H1 (cell line): ENCODE results near the gene GJC2. TPM values are rescaled to one million over a fixed set of nuclear protein-coding genes. Genes with fewer than 3 reads are reported as not detected.

Source experiments
- PHF8 ChIP-seq: fragments of 200-600 bp; sonication (generic); conservative IDR thresholded peaks from 2 replicates; pipeline ENCODE4 v1.7.1; 2012; ENCODE audit warnings: low read depth, mild to moderate bottlenecking, inconsistent platforms, low read length, moderate library complexity
- POU5F1 ChIP-seq: IDR thresholded peaks from 2 replicates; pipeline ENCODE4 v1.6.1; 2011; ENCODE audit warnings: low read depth, mild to moderate bottlenecking, low read length, moderate library complexity
- SIN3A ChIP-seq, 2 experiments: IDR thresholded peaks in 1 of 2; conservative IDR thresholded peaks in 1 of 2; 2 replicates each; pipeline ENCODE4 v1.6.1; 2011 to 2012; ENCODE audit warnings: low read length in 2 of 2, improper control_type of control experiment in 1 of 2, low read depth in 1 of 2, mild to moderate bottlenecking in 1 of 2
- SP1 ChIP-seq: IDR thresholded peaks from 2 replicates; pipeline ENCODE4 v1.6.1; 2011; ENCODE audit warnings: low read depth, low read length
- polyA plus RNA-seq, 7 experiments: library from polyadenylated mRNA; depleted of rRNA in 3 of 7; stranded (reverse) in 5 of 7; unstranded in 2 of 7; fragments of >200 nt in 5 of 7; fragments of 200-250 nt in 2 of 7; gene quantifications; 1 replicate in 5 of 7; 2 replicates in 1 of 7; 4 replicates in 1 of 7; pipeline versions ENCODE4 v1.2.1 to v1.2.3, GENCODE V29; 2011 to 2013; ENCODE audit warnings: missing spikeins in 2 of 7, mixed read lengths in 2 of 7
- total RNA-seq: library from RNA; stranded (reverse); fragmentation: NEBNext Ultra II Directional; extraction: Animal tissue kit (Norgen Biotek cat#: 25700); gene quantifications from 2 replicates; pipeline ENCODE4 v1.2.1, GENCODE V29; 2021
- TF ChIP-seq, protein P1 (sequence below): IDR thresholded peaks from 2 replicates; pipeline ENCODE4 v1.6.1; 2011; ENCODE audit warnings: low read depth, mild to moderate bottlenecking, low read length; ENCODE audit not compliant: insufficient read depth

The GJC2 gene
- total and polyA plus RNA-seq, 2 of the 8 experiments (the other 6 are each of a cell fraction or from before 2014, with no cell fraction given) = 0.17 to 0.54 TPM

DNA sequence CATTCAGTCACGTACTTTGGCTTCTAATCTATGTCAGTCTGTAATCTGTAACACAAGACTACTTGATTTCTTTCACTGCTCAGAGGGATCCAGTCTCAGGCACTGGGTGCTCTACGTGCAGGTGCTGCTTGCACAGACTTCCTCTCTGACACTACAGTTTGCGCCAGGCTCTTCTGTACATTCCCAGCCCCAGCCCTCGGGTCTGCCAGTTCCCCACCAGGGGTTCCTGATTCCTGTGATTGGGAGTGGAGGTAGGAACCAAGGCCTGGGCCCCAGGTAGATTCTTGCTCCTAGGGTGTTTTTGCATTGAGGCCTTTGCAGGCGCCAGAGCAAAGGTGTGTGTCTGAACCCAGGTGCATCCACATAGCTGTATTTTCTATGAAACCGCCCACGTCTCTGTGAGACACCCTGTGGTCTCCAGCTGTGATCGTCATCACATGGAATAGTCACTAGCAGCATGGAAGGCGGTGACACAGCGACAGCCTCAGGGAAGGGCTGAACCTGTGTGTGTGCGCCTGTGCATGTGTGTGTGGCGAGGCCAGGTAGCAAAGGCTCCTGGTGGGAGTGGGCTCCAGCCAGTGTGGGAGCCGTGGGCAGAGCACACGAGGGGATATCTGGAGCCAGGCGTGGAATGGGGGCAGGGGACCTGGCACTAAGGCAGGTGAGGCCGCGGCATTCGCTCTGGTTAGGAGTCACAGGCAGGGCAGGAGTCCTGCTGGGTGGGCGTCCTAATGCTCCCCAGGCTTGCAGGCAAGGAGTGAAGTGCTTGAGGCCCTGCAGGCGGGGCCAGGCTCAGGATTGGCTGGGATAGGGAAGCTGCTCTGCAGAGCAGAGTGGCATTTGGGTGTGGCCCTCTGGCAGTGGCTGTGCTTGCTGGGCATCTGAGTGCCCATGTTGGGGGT is 5.2 kb downstream of the GJC2 start (continued):
- TF ChIP-seq POU5F1 (no peak), PHF8 (no peak), SP1 (no peak), SIN3A (conservative IDR thresholded peaks at IDR 0.05 in 1 of 2, IDR thresholded peaks at IDR 0.05 in 1 of 2; ENCODE audit: low read depth in 1 of 2, low read length in 2 of 2) (no peak)
- TF ChIP-seq, protein P1, sequence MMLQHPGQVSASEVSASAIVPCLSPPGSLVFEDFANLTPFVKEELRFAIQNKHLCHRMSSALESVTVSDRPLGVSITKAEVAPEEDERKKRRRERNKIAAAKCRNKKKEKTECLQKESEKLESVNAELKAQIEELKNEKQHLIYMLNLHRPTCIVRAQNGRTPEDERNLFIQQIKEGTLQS = no peak
